ENCODE measurements around the gene C11orf71.

C11orf71 gene

GRCh38 chr11:114400216-114400914, at the start of gene C11orf71, which contains the start of gene RBM7:
TSS of gene C11orf71 (minus strand) at chr11:114400511. CDS start at chr11:114400331, 180 bp downstream.
TSS of gene RBM7 (plus strand) at chr11:114400666. CDS start at chr11:114400672, 6 bp downstream.
- DNase-seq: peak; percentile 54 to 97 (median 92)

GRCh38 chr11:114449845-114450244, 49.5 kb upstream of the C11orf71 start:
- DNase-seq: no peak

GRCh38 chr11:114448749-114449482, 48.6 kb upstream of the C11orf71 start:
- DNase-seq: peak in 1 of 14 donors; percentile 76

- no peak for DNase-seq
Observed at GRCh38 chr11:114447892-114448291, 47.6 kb upstream of the C11orf71 start.

GRCh38 chr11:114447444-114447843, 47.1 kb upstream of the C11orf71 start:
- no peak for DNase-seq

GRCh38 chr11:114442536-114442935, 42.2 kb upstream of the C11orf71 start:
- no peak for DNase-seq

GRCh38 chr11:114441921-114442320, 41.6 kb upstream of the C11orf71 start:
- DNase-seq: no peak

- peak in 1 of 14 donors; percentile 33 for DNase-seq
Observed at GRCh38 chr11:114440971-114441763, 40.9 kb upstream of the C11orf71 start.

- DNase-seq: peak in 2 of 14 donors; percentile 24 to 38
Observed at GRCh38 chr11:114440121-114440860, 40.0 kb upstream of the C11orf71 start.

GRCh38 chr11:114439229-114440120, 39.2 kb upstream of the C11orf71 start, which contains the start of gene REXO2:
TSS of gene REXO2 (plus strand) at chr11:114439467. CDS start at chr11:114439529, 62 bp downstream.
- peak; percentile 46 to 94 (median 90) for DNase-seq

- DNase-seq: no peak
Observed at GRCh38 chr11:114438303-114438702, 38.0 kb upstream of the C11orf71 start.

- no peak for DNase-seq
Observed at GRCh38 chr11:114433376-114433775, 33.1 kb upstream of the C11orf71 start.

- DNase-seq: no peak
Observed at GRCh38 chr11:114432893-114433292, 32.6 kb upstream of the C11orf71 start.

GRCh38 chr11:114430290-114430689, 30.0 kb upstream of the C11orf71 start:
- DNase-seq: no peak

- no peak for DNase-seq
Observed at GRCh38 chr11:114426280-114426679, 26.0 kb upstream of the C11orf71 start.

GRCh38 chr11:114416441-114416961, 16.2 kb upstream of the C11orf71 start:
- no peak for DNase-seq

- no peak for DNase-seq
Observed at GRCh38 chr11:114413958-114414357, 13.6 kb upstream of the C11orf71 start.

- no peak for DNase-seq
Observed at GRCh38 chr11:114412946-114413345, 12.6 kb upstream of the C11orf71 start.

GRCh38 chr11:114401311-114401710, 1.0 kb upstream of the C11orf71 start:
- DNase-seq: no peak

- no peak for DNase-seq
Observed at GRCh38 chr11:114400915-114401223, 558 bp upstream of the C11orf71 start.
